Stimulated activated CD4-positive, alpha-beta T cell treated with anti-CD3 and anti-CD28 coated beads, Interleukin-2, amount 100 ng/mL, for 48 hours (primary cell): Measurements from ENCODE around the gene GAS7.
"Not testable (repeated sequence)": the region's sequence is repeated elsewhere in the genome, so short reads cannot be mapped to it uniquely, and the experiment has no call there.

ENCODE experiments used
- DNase-seq, 2 donors: peaks; one replicate each; pipeline ENCODE4 v3.0.0-alpha.2; 2020

GAS7 gene

DNA sequence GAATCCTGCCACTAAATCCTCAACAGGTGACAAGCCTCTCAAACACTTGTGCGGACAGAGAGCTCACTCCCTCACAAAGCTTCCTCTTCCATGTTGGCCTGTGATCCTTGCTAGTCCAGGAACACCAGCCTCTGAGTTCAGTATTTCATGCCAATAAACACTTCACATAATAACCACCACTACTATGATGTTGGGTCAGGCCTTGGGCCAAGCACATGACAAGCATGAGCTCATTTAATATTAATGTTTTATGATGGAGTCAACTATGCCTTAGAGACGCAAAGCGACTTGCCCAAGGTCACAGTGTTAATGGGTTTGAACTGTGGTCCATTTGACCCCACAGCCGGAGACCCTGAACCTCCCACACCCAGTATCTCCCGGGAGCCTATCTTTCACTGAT is 129.1 kb downstream of the GAS7 start:
- DNase-seq: no peak

DNA sequence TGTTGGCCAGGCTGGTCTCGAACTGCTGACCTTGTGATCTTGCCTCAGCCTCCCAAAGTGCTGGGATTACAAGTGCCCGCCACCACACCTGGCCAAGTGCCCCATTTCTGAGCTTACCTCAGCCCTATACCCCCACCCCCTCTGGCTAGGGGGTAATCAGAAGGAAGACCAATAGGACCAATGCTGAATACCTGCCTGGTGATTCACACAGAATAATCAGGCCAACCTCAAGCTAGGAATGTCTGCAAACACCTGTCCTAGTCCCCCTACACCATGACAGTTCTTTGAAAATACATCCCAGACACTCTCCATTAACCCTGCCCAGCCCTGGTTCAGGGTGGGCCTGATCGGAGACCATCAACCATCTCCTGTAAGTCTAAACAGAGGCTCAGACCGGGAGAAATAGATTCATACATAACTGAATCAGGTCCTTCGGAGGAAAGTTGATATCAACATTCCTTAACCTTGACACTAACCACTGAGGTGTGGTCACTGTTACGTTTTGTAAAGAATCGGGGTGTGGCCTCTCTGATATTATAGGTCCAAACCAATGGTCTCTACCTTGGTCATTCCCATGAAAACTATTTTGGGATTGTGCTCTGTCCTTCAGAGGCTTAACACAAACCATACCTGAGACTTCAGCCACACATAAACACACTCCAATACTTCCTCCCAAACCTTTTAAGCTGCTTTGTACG is 130.8 kb downstream of the GAS7 start:
- no peak for DNase-seq

DNA sequence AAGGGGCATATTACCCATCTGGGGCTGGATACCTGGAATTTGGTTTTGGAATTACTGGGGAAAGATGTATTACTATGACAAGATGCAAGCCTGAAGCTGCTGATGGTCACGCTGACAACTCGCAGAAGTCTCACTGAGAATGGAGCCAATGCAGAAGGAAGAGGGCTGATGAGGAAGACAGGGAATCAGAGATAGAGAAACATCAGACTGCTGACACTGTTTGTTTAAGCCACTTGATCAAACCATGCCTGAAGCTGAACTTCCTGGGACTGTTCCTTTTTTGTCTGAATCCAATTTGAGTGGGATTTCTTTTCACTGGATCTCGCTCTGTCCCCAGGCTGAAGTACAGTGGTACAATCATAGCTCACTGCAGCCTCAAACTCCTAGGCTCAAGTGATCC is 133.9 kb downstream of the GAS7 start:
- DNase-seq: no peak

DNA sequence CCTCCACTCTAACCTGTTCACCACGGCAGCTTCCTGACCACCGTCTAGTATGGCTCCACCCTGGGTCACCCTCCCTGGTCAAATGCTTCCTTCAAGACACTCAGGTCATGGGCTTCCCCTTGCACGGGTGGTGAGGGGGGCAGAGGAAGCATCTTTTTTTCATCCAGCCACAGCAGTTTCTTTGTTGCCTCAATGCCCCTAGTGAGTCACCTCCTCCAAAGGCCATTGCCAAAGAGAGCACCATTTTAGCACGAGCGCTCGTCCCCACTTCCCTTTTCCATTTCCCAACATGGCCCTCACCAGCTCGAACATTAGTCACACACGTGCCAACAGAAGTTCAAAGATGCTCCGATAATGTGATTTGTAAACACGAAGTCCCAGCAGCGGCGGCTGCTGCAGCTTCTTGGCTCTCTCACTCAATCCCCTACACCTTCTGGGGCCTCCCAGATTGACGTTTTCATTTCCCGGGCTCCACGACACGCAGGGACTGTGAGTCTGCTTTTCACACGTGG is 134.6 kb downstream of the GAS7 start:
- no peak for DNase-seq

DNA sequence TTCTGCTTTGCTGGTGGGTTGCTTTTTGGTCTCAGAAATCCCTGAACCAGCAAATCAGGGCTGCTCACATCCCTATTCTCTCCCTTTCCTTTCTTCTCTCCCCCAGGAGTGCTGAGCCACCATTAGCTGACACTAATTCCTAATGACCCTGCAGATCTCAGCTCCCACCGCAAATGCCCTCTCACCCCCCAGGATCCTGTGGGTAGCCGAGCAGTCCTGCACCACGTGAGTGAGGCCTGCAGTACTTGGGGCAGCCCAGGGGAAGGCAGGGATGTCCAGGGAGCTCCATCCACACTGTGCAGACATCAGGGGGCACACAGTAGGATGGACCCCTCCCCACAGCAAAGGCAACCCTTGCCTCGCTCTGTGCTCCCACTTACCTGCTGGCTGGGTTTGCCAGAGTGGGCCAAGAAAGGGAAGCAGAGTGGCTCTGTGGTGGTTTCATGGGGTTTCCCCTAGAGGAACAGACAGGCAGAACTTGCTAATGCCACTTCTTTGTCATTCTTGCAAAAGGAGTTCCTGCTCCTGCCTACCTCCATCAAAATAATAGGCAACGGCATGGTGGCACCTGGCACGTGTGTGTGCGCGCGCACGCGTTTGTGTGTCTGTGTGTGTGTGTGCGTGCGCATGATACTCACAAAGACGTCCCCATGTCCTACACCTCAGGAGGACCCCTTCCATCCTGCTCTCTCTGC is 135.6 kb downstream of the GAS7 start:
- DNase-seq: no peak

DNA sequence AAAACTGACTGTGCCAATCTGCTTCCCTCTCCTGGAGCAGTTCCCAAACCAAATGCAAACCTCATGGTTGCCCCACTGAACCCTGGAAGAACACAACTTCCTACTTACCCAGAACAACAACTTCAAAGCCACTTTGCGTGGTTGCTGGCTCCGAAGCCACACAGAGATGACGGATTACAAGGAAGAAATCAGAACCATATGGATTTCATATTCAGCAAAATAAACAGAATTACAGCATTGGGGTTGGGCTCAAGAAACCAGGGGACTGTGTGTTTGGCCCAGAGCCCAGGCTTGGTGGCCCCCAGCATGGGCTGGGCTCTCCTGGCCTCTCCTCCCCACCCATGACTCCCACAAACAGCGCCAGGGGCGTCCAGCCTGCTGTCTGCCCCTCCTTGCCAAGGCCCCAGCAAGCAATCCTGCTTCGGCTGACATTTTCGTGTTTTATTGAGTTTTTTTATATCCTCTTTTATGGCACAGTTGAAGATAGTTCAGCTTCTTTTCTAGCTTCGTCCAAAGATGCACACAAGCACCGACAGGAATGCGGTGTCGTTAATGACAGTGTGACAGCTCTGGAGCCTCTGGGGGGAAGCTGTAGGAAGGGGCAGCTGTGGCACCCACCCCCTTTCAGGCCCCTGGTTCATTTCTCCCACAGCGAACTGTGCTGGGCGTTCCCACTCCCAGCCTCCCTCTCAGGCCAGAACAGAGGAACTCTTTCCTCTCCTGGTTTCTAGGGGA is 137.1 kb downstream of the GAS7 start:
- no peak for DNase-seq

DNA sequence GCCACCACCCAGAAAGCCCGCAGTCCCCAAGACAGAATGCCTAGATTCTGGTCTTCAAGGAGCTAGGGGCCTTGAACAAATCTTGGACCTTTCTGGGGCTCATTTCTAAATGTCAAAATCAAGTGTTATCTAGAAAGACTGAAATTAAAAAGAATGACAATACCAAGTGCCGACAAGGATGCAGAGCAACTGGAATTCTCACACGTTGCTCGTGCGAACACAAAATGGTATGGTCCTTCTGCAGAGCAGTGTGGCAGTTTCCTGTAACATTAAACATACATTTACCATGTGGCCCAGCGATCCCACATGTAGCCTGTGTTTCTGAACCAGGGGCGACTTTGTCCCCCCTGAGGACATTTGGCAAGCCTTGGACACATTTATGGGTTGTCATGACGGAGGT is 137.9 kb downstream of the GAS7 start:
- no peak for DNase-seq

DNA sequence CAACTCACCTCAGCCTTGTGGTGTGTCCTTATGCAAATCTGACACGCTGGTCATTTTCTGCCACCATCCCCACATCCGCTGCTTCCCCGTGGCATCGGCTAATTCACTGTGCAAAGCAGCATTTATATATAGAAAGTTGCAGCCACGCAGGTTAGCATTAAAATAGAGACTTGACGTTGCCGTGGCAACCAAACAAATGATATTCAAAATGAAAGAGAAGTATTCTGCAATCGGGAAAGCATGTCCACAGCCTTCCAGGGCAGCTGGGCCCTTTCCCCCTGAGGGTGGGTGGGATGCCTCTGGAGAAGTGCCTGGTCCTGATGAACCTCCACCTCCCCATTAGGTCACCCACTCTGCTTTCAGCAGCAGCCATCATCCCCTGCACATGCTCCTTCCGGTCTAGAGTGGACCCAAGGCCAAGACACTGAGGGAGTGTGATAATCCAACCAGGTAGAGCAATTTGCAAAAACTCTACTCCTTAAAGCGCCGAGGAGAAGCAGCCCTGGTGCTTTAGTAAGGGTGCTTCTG is 138.7 kb downstream of the GAS7 start:
- no peak for DNase-seq

DNA sequence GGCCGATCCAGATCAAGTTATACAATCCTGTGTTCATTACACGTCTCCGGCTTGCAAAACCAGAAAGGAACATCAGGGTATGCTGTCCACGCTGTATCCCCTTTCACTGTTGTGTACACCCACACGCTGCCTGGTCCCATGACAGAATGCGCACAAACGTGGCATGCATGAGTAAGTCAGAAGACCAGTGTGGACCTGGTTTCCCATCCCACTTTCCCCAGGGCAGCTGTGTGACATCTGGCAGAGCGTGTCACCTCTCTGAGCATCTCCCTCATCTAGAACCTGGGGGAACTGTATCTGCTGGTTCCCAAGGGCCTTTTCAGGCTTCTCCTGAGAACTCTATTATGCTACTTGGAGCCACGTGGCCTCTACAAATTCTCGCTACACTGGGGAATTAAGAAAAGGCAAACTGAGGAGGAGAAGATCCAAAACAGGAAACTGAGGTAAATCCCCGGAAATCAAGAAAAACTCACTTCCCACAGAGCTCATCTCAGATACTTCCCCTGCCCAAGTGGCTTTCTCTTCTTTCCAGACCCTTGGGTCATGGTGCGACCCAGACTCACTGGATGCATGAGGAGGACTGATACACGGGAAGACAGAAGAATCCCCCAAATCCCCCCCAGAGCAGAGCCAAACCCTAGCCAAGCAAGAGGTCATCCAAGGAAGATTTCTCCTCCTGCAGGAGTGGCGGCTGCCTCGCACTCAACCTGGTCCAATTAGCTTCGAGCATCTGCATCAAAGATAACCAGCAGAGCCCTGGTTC is 139.3 kb downstream of the GAS7 start:
- no peak for DNase-seq

DNA sequence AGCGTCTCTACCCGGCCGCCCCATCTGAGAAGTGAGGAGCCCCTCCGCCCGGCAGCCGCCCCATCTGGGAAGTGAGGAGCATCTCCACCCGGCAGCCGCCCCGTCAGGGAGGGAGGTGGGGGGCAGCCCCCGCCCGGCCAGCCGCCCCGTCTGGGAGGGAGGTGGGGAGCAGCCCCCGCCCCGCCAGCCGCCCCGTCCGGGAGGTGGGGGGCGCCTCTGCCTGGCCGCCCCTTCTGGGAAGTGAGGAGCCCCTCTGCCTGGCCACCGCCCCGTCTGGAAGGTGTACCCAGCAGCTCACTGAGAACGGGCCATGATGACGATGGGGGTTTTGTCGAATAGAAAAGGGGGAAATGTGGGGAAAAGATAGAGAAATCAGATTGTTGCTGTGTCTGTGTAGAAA is 140.9 kb downstream of the GAS7 start:
- DNase-seq: not testable (repeated sequence)

DNA sequence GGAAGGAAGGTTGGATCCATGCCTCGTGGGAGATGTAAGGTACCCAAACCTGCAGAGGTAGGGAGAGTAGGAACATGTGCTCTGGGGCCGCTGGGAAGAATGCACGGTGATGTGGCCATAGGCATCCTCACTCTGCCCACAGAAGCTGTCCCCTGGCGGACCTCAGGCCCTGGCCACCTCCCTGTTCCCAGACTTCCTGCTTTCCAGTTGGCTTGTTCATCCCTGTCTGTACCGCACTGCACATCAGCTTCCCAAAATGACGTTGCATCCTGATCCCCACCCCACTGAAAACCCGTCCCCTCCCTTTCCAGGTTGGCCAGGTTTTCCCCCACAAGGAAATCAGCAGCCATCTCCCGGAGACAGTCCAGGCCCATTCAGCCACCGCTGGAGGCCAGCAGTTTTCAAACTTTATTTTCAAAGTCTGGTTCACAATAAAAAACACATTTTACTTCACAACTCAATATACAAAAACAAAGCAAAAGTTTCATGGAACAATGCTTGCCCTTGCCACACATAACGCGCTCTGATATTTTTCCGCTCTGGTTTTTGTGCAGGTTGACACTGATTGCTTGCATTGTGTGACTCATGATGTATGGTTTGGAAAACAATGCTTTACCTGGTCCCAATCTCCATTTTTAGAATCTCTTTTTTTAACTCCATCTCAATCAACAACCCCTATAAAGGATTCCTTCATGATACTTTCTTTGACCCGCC is 143.0 kb downstream of the GAS7 start:
- DNase-seq: no peak

DNA sequence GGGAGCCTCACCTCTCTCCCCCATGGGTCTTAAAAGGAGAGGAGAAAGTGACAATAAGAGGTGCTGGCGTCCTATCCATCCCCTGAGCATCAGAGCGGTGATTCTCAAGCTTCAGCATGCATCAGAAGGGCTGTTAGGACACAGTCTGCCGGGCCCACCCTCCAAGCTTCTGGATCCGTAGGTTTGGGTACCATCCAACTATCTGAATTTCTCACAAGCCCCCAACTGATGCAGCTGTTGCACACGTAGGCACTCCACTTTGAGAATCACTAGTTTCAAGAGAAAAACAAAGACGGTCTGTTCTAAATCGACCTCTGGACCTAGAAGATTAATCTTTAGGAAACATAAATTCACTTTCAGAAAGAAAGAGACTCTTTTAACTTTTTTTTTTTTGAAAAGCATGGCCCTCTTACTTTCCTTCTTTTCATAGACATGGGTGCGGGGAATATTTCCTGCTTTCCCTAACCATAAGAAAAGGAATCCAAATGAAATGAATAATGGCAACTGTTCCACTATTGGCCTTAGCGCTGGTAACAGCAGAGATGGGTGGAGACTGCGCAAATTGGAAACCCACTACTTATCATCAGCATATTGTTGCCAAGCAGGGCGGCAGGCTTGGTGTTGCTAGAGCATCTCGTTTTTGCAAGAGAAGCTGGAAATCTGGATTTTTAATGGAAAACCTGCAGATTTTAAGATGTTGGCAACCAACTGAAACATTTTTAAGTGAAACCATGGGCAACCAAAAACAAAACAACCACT is 144.4 kb downstream of the GAS7 start:
- DNase-seq: no peak

DNA sequence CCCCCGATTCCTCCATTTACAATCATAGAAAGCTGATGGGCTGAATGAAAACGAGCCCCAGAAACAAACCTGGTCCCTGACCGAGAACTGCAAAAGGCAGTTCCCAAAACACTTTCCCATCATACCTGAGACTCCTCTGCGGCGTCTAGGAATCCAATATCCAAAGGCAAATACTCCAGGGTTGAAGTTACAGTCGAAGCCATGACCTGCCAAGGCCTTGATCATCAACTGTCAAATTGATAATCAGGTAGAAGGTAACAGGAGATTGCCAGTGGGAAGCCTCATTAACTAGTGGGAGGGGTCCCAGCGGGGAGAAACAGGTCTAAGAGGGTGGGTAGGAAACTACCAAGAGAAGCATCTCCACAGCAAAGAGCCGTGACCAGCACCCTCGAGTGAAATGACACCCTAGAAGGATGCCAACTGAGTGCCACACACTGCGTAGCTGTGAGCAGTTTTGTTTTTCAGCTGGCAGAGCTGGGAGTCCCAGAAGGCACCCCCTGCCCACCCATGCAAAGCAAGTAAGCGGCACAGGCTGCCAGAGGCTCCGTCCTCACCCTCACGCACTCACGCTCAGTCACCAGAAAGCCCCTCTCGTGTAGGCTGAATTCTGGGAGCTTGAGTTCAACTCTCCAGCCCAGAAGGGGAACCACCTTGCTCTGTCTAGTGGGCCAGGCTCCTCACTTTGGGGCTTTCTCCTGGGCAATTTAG is 146.1 kb downstream of the GAS7 start:
- DNase-seq: no peak

DNA sequence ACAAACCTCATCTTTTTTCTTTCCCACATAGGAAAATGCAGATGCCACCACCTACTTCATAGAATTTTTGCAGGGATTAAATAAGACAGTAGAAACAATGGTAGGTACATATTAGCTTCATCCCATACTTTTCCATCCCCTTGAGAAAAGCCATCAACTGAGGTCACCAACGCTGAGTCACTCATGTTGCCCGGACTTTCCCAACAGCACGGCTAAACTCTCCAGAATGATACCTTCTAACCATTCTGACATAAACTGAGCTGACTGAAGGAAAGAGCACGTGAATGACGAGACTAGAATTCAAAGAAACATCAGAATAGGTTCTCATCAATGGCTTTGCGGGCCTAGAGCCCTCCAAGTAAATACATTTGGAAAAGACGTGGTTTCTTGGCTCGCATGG is 147.3 kb downstream of the GAS7 start:
- DNase-seq: no peak

DNA sequence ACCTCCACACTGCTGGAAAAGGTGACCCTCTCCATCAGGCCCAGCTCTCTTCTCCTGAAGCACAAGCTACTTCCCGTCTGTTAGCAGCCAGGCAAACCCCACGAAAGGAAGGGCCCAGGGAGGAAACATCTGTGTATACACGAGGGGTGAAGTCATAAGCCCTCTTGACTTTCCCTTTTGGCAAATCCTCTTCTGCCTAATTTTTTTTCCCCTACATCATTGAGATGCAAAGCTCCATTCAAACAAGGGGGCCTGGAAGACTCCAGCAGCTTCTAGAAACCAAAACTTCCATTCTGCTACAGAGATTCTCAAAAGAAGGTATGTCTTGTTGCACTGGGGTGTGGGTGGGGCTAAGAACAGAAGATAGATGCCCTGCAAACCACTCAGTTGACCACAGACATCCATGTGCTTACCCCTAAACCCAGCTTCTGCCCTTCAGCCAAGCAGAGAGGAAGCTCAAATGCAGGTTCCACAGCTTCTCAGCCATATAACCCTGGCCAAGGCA is 147.8 kb downstream of the GAS7 start:
- DNase-seq: no peak

DNA sequence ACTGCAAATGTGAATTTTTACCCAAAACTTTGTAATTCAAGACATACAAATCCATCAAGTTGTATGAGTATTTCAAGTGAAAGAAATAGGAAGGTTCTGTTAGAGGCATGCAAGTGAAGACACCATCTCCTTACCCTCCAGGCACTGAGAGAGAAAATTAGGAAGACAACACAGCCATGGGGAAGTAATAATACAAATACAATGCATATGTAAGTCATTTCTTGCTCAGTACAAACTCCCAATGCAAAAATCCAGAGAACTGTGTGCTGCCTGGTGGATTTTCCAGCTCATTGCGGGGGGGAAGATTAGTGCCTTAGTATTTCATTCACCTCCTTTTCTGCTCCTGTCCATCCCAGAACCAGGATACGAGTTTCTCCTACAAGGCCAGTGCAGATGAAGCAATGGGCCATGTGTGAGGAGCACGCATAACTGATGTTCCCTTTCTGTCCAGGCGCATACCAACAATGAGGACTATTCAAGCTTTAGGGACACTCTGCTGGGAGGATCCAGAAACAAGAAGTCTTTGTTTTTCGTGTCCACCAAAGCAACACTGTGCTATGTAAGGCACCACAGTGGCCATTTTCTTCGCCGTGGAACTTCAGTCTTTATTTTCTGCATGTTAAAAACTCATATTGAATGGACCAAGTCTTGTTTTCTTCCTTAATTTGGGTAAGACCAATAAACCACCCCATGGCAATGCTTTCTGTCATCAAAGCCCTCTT is 149.6 kb downstream of the GAS7 start:
- DNase-seq: no peak

DNA sequence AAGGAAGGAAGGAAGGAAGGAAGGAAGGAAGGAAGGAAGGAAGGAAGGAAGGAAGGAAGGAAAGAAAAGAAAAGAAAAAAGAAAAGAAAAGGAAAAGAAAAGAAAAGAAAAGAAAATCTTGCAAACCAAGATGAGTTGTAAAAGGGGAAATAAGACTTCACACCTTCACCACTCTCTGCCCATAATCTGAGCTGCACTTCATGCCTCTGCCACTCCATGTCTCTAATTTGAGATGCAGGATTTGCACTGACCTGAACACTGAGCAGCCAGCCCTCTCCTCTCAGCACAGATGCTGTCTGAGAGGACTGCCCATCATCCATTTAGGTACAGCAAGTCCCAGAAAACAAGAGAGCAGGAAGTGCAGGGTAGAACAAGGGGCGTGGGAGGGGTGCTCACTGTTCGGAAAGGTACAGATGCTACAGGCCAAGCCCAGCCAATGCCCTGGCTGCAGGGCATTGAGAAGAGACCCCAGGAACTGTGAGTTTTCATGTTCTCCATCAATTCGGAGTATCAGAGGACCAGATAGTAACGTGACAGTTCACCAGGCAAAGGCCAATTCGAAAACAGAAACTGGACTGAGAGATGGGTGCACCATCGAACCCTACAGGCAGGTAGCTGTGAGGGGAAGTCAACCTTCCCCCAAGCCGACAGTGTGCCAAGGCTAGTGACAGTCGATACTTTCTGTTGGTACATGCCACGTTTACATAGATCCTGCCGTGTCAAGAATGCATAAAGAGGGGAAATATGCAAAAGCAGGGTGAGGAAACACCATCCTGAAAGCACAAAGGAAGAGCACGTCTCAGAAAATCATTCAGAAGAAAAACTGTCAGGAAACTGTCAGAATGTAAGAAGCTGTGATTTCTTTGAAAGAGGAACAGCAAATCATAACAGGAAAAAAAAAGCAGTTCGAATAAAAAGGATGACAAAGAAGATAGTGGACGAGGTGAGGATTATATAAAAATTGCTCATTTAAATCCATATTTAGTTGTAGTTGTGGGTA is 151.3 kb downstream of the GAS7 start:
- DNase-seq: no peak

DNA sequence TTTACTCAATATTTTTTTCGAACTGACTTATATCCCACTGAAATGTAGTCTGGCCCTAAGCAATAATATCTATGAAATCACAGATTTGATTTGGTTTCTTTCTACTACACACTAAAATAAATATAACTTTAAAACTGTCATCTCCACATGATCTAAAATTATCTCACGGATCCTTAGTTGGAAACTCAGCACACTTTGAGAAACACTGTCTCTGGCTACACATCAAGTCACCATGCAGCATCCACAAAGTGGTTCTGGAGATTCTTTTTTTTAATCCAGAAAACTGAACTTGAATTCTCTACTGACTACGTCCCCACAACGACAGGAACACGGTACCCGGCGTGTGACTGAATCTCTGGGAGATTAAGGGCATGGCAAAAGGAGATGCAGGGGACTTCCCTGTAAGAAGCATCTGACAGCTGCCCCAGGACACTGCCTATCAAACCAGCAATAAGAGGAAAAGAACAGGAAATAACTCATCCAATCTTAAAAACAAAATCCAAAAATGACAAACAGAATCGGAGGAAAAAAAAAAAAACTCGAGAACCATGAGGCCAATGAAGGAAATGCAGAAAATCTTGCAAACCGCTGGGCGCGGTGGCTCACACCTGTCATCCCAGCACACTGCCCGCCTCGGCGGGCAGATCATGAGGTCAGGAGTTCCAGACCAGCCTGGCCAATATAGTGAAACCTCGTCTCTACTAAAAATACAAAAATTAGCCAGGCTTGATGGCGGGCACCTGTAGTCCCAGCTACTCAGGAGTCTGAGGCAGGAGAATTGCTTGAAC is 152.3 kb downstream of the GAS7 start:
- no peak for DNase-seq
